ENCODE measurements around the gene NWD2.

- TF ChIP-seq EZH2phosphoT487 (IDR thresholded peaks at IDR 0.05; ENCODE audit: low read depth, severe bottlenecking, unreplicated experiment), result no peak
- no peak for TF ChIP-seq CTCF (IDR thresholded peaks at IDR 0.05; ENCODE audit: poor library complexity)
- TF ChIP-seq EZH2 (IDR thresholded peaks at IDR 0.05; ENCODE audit: borderline replicate concordance), result no peak
These were observed 209.7 kb downstream of the NWD2 start for GRCh38 chr4:37453999-37454800.
